Fibroblast of skin of right quadriceps (primary cell): ENCODE data around the gene STEAP1.
"Not testable (repeated sequence)": the region's sequence is repeated elsewhere in the genome, so short reads cannot be mapped to it uniquely, and the experiment has no call there.

Source experiments
- DNase-seq: peaks from one replicate; pipeline ENCODE4 v3.0.0-alpha.2; 2013

STEAP1 gene

DNA sequence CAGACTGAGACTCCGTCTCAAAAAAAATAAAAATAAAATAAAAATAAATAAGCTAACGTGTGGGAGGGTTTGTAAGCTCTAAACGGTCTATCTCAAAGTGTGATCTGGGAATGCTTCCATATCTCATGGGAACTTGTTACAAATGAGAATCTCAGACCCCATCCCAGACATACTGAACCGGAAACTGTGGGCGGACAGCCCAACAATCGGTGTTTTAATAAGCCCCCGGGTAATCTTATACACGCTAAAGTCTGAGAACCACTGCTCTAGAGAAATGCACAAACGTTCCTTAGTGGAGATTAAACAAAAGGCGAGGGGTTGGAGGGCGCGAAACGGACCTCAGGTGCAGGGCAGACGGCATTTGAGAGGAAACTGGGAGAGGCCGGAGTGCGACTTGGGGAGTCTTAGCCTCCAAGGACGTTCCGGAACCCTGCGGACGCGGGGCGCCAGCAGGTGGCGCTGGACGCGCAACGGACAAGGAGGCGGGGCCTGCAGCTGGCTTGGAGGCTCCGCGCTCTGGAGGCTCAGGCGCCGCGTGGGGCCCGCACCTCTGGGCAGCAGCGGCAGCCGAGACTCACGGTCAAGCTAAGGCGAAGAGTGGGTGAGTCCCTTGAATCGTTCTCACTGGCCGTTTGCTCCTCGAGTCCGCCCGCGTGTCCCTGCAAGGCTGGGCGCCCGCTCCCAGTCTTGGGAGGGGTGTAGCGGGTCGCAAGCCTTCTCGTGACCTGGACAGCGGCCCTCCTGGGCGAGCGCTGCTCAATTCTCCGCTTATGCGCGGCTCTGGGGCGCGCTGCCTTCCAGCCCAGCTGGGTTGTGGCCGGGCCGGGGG lies at the start of gene STEAP1:
TSS of gene STEAP1 (plus strand) at position 527 of the 829 bp plus-strand sequence. CDS start 5,320 bp downstream, outside the sequence.
- DNase-seq, result peak; percentile 85

DNA sequence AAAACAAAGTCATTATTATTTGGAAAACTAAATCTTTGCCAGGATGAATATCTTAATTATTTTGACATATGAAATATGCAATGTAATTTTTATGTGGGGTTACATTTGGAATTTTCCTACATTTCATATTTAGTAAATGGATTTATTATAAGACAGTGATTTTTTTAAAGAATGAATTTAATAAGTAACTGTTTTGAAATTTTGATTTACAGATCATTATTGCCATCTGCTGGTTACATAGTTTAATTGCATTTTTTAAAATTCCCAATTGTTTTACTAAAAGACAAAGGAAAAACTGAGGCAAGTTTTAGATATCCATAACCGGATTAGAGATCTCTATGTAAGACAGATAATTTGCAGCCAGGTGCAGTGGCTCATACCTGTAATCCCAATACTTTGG lies 39.3 kb upstream of the STEAP1 start:
- DNase-seq, result not testable (repeated sequence)

DNA sequence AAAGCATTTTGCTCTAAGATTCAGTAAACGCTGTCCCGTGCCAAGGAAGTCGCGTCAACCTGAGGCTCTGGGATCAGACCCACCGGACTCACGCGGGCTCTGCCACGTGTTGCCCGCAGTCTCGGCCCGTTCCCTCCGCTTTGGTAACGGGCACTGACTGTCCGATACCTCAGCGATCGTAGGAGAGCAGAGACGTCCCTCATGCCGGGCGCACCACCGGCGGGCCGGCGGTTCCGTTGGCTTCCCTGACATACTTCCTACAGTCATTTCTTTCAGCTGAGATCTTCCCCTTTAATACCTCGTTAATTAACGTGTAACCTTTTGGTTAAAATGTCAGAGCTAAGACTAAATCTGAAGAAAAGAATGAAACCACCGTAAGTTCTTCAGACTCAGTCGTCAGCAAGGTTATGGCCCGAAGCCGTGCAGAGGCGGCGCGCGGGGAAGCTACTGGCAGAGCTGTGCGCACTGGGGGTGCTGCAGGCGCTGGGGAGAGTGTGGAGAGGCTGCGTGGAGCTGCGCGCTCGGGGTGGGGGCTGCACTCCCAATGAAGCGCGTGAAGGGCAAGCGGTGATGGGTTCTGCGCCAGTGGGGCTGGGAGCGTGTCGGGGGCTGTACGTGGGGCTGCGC lies 35.6 kb upstream of the STEAP1 start:
- peak; percentile 8 for DNase-seq

DNA sequence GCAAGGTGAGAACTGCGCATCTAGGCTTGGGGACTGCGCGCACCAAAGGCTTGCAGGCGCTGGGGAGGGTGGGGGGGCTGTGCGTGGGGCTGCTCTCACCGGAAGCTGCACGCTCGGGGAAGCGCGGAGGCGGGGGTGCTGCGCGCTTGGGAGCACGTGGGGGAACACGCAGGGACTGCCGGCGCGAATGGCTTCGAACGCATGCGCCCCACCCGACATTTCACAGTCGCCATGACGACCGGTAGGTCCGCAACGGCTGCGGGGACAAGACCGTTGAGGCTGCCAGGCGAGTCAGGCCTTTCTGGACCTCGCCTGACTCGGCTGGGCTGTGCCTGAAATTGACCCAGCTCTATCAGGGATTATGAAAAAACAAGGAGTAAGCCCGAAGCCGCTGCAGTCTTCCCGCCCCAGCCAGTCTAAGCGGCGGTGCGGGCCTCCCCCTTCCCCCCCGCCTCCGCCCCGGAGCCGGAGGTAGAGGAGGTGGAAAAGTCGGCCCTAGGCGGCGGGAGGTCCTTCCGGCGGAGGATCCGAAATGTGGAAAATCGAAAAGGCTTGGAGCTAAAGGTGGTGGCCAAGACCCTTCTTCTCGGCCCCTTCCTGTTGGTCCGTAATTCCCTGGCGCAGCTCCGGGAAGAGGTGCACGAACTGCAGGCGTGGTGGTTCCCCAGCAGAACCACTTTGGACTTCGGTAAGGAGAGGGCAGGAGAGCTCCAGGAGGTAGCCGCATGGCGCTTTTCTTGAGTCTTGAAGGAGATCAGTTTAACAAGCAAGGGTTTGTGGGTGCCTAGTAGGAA lies 34.9 kb upstream of the STEAP1 start:
- DNase-seq, result peak; percentile 11

DNA sequence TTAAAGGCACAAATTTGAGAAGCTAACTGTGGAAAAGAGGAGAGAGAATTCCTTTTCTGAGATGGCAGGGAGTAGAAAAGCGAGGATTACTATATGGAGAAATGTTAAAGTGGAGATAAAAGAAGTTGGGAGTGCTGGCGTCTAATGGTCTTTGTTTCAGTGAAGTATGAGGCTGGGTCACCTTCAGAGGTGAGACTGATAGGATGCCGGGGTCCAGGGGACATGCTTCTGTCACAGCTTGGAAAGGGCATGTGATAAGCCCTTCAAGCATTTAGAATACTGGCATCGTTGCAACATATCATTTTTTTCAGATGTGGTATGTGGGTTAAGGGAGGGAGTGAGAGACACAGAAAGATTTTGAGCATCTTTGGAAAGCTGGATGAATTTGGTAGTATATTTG lies 34.1 kb upstream of the STEAP1 start:
- DNase-seq, result not testable (repeated sequence)

DNA sequence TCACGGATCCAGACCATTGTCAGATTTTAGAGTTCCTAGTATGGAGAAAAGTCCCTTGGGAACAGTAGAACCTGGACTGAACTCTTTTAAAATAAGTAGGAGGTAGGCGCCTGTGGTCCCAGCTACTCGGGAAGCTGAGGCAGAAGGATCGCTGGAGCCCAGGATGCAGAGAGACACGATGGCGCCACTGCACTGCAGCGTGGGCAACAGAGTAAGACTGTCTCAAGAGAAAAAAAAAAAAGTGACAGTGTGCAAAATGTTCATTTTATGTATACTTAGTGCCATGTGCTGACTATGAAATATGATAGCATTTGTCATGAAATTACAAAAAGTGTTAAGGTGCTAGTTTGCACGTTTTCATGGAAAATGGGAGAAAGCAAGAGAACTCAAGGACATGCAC lies 22.5 kb upstream of the STEAP1 start:
- not testable (repeated sequence) for DNase-seq

DNA sequence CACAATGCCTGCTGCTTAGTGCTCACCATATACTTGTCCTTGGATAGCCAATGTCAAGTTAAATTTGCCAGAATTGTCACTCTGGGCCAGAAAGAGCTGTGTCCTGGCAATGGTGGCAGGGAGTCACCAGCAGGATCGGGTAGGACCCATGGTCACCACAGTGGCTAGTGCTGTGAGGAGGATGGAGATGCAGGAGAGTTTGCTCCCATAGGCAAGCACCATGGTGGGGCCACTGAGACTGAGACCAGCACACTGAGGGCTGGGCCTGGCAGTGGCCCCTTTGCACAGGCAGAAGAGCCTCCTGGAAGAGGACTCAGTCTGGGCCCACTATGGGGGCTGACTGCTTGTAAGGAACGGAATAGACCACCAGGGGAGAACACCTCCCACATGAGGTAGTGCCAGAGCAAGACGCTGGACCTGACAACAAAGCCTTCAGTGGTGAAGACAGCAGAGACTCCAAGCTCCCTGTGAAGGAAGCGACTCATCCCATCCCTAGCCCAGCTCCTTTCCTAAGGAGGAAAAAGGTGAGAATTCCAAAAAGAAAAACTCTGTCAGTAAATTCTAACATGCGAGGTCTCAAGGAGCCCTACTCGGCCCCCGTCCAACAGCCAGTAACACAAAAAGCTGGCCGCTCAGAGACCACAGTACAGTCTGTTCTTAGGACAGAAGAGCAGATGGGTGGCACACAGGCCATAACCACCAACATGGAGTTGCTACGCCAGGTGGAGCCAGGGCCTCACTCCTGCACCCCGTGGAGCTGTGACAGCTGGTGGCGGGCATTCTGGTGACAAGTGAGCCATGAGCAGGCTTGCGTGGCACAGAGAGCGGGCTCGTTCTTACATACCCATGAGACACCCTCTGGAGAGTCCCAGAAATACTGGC lies 6.9 kb upstream of the STEAP1 start:
- not testable (repeated sequence) for DNase-seq

DNA sequence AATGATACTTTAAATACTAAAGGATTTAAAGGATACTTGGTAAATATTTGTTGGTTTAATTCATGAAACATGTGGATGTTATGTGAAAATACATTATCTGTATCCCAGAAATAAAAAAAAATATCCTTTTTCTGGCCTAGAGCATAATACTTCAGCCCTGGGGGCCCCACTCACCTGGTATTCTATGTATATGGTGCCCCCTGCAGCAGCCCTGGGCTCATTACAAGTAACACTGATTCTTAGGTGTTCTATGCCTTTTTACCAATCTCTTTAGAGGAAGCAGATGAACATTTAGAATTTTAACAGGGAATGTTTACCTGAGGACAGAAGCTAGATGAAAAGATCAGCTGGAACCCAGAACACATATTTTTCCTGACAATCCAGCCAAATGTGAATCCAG lies 4.8 kb upstream of the STEAP1 start:
- DNase-seq, result not testable (repeated sequence)

DNA sequence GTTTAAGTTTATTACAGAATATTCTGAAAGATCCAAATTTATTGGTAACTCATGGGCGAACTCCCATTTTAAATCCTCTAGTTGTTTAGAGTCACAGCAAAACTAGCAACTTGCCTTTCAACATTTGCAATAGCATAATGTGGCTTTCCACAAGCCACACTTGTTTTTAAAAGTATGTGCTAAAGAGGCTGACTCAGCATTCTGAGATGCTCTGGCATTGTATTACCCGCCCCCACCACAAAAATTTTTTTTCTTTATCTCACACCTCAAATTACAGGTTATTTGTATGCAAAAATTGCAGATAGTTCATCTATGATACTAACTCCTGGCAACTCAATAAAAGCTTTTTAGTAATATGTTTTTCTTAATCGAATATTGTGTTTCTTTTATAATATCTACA lies 2.4 kb upstream of the STEAP1 start:
- DNase-seq, result not testable (repeated sequence)

DNA sequence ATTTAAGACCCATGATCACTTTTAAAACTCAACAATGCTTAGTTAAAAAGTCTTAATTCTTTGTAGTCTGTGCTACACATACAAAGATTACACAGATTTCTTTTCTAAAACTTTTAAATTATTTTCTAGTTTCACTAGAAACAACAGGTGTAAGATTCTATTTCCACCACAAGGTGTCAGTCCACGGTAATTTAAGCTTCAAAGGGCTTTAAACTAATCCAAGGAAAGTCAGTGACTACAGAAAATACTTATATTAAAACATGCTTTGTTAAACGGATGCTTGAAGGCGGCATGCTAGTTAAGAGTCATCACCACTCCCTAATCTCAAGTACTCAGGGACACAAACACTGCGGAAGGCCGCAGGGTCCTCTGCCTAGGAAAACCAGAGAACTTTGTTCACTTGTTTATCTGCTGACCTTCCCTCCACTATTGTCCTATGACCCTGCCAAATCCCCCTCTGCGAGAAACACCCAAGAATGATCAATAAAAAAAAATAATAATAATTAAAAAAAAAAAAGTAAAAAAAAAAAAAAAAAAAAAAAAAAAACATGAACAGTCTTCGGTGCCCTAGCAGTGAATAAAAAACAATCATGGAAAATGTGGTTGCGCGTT lies 1.5 kb upstream of the STEAP1 start:
- peak; percentile 79 for DNase-seq

DNA sequence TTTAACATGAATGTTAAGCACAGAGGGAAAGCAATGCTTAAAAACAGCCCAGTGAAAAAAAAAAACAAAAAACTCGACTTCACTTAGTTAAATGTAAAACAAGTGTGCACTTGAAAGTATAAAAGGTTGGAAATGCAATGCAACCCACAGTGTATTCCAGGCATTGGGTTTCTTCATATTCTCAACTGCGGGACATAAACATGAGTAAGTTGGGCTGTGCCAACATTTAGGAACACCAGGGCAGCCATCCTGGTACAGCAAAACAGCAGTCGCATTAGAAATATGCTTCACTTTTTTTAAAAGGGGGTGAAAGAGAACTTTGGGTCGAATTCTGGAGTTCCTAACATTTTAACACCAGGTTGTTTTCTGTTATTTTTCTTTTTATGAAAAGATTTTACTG lies 937 bp downstream of the STEAP1 start:
- DNase-seq, result no peak

DNA sequence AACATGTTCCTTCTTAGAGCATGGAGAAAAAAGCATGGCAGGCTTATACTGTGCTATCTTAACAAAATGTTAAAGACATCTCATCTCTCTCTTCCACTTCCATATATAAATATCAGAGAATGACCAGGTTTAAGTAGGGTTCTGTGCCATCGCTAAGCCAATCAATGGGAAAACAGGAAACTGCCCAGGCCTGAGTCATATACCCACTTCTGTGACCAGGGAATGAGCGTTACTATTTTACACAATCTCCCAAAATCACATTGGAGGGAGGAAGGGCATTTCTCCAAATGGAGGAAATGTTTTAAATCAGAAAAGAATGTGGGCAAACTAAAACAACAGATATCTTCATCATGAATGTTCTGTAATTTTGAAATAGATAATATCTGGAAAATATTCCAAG lies 3.1 kb downstream of the STEAP1 start:
- peak; percentile 35 for DNase-seq

DNA sequence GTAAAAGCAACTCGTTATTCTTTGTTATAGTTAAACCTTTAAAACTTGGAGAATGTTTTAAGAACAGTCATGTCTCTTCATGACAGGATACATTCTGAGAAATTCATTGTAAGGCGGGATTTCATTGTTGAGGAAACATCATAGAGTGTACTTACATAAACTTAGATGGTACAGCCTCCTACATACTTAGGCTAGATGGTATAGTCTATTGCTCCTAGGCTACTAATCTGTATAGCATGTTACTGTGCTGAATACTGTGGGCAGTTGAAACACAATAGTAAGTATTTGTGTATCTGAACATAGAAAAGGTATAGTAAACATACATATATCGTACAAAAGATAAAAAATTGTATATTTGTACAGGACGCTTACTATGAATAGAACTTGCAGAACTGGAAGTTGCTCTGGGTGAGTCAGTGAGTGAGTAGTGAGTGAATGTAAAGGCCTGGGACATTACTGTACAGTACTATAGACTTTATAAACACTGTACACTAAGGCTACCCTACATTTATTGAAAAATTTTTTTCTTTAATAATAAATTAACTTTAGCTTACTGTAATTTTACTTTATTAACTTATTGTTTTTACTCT lies 3.6 kb downstream of the STEAP1 start:
- DNase-seq, result peak; percentile 46

DNA sequence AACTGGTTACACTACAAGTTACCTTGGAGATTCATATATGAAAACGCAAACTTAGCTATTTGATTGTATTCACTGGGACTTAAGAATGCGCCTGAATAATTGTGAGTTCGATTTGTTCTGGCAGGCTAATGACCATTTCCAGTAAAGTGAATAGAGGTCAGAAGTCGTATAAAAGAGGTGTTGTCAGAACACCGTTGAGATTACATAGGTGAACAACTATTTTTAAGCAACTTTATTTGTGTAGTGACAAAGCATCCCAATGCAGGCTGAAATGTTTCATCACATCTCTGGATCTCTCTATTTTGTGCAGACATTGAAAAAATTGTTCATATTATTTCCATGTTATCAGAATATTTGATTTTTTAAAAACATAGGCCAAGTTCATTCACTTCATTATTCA lies 9.3 kb downstream of the STEAP1 start:
- no peak for DNase-seq

DNA sequence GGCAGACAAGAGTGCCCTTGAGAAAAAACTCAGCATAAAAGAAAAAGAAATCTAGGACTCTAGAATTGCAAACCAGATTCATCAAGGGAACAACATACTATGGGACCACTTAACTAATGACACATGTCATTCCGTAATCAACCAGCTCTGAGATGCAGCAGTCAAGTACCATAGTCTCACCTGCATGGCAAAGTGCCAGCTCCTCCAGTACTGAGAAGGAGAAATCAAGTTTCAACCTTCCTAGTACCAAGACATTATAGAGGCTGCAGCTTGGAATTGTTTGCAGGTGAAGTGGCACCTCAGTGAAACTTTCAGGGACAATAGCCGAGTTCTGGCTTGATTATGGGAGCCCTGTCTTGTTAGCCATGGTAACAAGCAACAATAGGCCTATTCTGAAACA lies 11.5 kb downstream of the STEAP1 start:
- no peak for DNase-seq

DNA sequence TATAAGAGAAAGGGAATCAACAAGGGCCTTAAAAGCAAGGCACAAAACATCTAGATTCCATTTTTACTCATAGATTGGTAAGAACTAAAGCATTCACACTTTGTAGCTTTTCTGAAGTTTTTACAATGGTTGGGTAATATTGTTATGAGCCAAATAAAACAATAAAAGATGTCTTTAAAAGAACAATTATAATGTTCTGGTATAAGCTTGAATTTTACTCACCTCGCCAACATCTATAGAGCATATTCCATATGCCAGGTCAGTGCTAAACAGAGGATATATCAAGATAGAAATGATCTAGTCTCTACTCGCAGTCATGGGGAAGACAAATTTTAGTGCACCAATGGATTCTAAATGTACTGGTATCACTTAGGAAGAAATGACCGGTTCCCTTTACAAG lies 11.9 kb downstream of the STEAP1 start:
- DNase-seq, result no peak

DNA sequence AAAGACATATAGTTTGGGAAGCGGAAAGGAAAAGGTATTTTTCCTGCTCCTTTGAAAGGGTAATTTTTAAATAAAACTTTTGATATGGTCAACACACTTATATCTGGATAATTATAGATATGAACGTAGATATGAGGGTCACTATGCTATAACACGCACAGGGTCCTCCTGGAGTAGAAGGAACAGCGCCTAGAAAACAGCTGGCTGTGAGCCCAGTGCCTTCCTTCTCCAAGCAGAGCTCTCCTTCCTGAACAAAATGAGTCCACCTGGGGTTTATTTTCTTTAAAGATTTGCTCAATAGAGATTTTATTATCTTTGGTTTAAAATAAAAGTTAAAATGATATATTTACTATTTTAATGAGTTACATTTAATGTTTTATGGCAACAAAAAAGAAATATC lies 13.1 kb downstream of the STEAP1 start:
- no peak for DNase-seq

DNA sequence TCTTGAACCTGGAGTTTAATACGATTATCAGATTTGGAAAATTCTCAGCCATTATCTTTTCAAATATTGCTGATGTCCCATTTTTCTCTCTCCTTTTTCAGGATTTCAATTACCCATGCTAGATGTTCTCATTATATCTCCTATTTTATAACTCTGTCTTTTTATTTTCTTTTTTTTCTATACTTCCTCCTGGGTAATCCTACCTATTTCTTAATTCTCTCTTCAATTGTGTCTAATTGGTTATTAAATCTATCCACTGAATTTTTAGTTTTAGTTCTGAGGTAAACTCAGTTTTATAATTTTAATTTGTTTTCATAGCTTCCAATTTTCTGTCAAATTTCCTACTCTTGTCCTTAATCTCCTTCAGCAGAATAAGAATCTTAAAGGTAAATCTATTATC lies 15.6 kb downstream of the STEAP1 start:
- no peak for DNase-seq

DNA sequence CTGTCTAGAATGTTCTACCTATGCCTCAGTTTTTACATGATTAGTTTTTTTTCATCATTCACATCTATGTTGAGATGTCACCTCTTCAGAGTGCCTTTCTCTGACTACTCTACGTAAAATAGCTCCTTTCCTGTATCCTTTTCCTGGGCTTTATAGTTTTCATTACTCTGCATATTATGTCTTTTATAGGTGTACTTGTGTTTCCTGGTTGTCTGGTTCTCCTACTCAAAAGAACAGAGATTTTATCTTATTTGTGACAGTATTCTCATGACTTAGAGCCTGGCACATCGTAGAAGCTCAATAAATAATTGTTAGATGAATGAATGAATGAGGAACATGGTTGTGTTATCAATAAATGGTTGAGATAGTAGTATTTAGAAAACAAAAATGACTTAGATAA lies 17.9 kb downstream of the STEAP1 start:
- DNase-seq, result no peak

DNA sequence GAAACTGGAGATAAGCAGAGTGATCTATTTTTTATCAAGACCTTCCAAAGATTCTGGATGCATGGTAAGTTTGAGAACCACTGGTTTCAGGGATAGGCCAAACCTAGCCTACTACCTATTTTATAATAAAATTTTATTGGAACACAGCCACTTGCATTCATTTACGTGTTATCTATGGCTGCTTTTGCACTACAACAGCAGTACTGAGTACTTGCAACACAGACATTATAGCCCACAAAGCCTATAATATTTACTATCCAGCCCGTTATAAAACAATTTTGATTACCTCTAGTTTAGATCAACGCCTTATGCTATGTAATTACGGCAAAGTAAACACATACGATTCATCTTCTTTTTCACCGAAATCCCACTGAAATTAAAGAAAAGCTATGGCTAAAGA lies 18.4 kb downstream of the STEAP1 start:
- no peak for DNase-seq

DNA sequence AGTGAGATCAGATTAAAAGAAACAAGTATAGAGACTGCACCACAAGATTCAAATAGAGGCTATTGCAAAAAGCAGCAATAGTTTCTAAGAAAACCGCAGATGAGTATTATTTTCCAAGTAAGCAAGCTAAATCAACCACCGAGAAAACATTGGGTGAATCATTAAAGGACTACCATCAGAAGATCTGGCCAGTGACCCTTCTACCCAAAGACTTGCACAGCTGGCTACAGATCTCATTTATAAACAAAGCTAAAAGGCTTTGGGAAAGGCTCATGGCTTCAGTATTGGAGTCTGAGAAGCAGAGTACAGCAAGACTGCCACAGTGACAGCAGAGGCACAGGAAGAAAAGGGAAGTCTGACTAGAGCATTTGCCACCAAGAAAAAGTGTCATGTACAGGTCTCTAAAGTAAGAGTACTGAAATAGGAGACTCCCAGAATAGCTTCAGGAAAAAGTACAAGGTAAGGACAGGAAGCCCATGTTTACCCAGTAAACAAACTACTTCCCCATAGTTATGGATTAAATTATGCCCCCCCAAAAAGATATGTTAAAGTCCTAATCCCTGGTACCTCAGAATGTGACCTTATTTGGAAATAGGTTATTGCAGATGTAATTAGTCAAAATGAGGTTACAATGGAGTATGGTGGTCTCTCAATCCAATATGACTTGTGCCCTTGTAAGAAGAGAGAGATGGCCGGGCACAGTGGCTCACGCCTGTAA lies 19.0 kb downstream of the STEAP1 start:
- no peak for DNase-seq
